Memory B cell (primary cell): ENCODE data around the gene TBCE.
"Not testable (repeated sequence)": the region's sequence is repeated elsewhere in the genome, so short reads cannot be mapped to it uniquely, and the experiment has no call there.

Experiments used
- ATAC-seq: fragments of 150-1000 bp; cut with Tn5 transposase; 2 replicates; pipeline ENCODE4 v1.10.0; 2021; ENCODE audit warnings: low read depth, mild to moderate bottlenecking, moderate library complexity
- DNase-seq, 2 donors: peaks; one replicate each; pipeline ENCODE4 v3.0.0; 2022; ENCODE audit warnings: low spot score in 2 of 2
- H3K27ac Mint-ChIP-seq: one replicate; pipeline ENCODE4 v1.8.0; 2022; ENCODE audit warnings: mild to moderate bottlenecking, moderate library complexity, mixed read lengths
- H3K27me3 Mint-ChIP-seq: one replicate; pipeline ENCODE4 v1.8.0; 2022; ENCODE audit warnings: mixed read lengths
- H3K36me3 Mint-ChIP-seq: one replicate; pipeline ENCODE4 v1.8.0; 2022; ENCODE audit warnings: mild to moderate bottlenecking, mixed read lengths
- H3K4me1 Mint-ChIP-seq: one replicate; pipeline ENCODE4 v1.8.0; 2022; ENCODE audit warnings: mixed read lengths
- H3K4me3 Mint-ChIP-seq: one replicate; pipeline ENCODE4 v1.8.0; 2022; ENCODE audit warnings: mild to moderate bottlenecking, moderate library complexity, mixed read lengths
- H3K9me3 Mint-ChIP-seq: one replicate; pipeline ENCODE4 v1.8.0; 2022; ENCODE audit warnings: mixed read lengths

TBCE gene

GRCh38 chr1:235465066-235465465 is 97.8 kb downstream of the TBCE start:
- no peak for DNase-seq
- H3K4me3 Mint-ChIP-seq: no peak overlapping the region
- peaks cover 12% of the 10 kb centered on the region for H3K36me3 Mint-ChIP-seq
- no peak for ATAC-seq
- H3K27me3 Mint-ChIP-seq: no peaks in the 10 kb centered on the region
- peaks cover 5% of the 10 kb centered on the region for H3K4me1 Mint-ChIP-seq
- no peak overlapping the region for H3K27ac Mint-ChIP-seq
- H3K9me3 Mint-ChIP-seq: no peaks in the 10 kb centered on the region

GRCh38 chr1:235468004-235468403 is 100.8 kb downstream of the TBCE start:
- Mint-ChIP-seq H3K27ac (no peak overlapping the region), H3K4me1 (no peaks in the 10 kb centered on the region), H3K36me3 (peaks cover 16% of the 10 kb centered on the region), H3K27me3 (no peaks in the 10 kb centered on the region), H3K9me3 (no peaks in the 10 kb centered on the region), H3K4me3 (no peak overlapping the region)
- DNase-seq: no peak
- ATAC-seq: no peak

- Mint-ChIP-seq H3K9me3 (no peaks in the 10 kb centered on the region), H3K27me3 (no peaks in the 10 kb centered on the region), H3K27ac (no peak overlapping the region), H3K4me1 (no peaks in the 10 kb centered on the region), H3K36me3 (peaks cover 19% of the 10 kb centered on the region), H3K4me3 (no peak overlapping the region)
- ATAC-seq (no peak), DNase-seq (no peak)
Measured at GRCh38 chr1:235468970-235469369, 101.7 kb downstream of the TBCE start.

- H3K27me3 Mint-ChIP-seq, DNase-seq, H3K27ac Mint-ChIP-seq, H3K4me1 Mint-ChIP-seq, H3K4me3 Mint-ChIP-seq, H3K9me3 Mint-ChIP-seq, ATAC-seq: not testable (repeated sequence)
- H3K36me3 Mint-ChIP-seq: peaks cover 16% of the 10 kb centered on the region
Measured at GRCh38 chr1:235469897-235470296, 102.7 kb downstream of the TBCE start.

- ATAC-seq (no peak), DNase-seq (no peak)
- Mint-ChIP-seq H3K27ac (no peak overlapping the region), H3K36me3 (peaks cover 13% of the 10 kb centered on the region), H3K4me3 (no peak overlapping the region), H3K4me1 (no peaks in the 10 kb centered on the region), H3K9me3 (no peaks in the 10 kb centered on the region), H3K27me3 (no peaks in the 10 kb centered on the region)
Measured at GRCh38 chr1:235470741-235471439, 103.7 kb downstream of the TBCE start.

- Mint-ChIP-seq H3K9me3 (no peaks in the 10 kb centered on the region), H3K36me3 (peaks cover 15% of the 10 kb centered on the region), H3K4me1 (no peaks in the 10 kb centered on the region), H3K27me3 (no peaks in the 10 kb centered on the region), H3K4me3 (no peak overlapping the region), H3K27ac (no peak overlapping the region)
- no peak for ATAC-seq
- no peak for DNase-seq
Measured at GRCh38 chr1:235473806-235474205, 106.6 kb downstream of the TBCE start.

- DNase-seq (no peak), ATAC-seq (no peak)
- Mint-ChIP-seq H3K27ac (no peak overlapping the region), H3K36me3 (peaks cover 34% of the 10 kb centered on the region), H3K4me1 (no peaks in the 10 kb centered on the region), H3K4me3 (no peak overlapping the region), H3K27me3 (no peaks in the 10 kb centered on the region), H3K9me3 (peaks cover 5% of the 10 kb centered on the region)
Measured at GRCh38 chr1:235483090-235483489, 115.9 kb downstream of the TBCE start.

- H3K9me3 Mint-ChIP-seq: peaks cover 5% of the 10 kb centered on the region
- H3K27me3 Mint-ChIP-seq: no peaks in the 10 kb centered on the region
- no peak overlapping the region for H3K27ac Mint-ChIP-seq
- H3K36me3 Mint-ChIP-seq: peaks cover 23% of the 10 kb centered on the region
- H3K4me1 Mint-ChIP-seq: no peaks in the 10 kb centered on the region
- ATAC-seq (no peak), DNase-seq (no peak)
- no peak overlapping the region for H3K4me3 Mint-ChIP-seq
Measured at GRCh38 chr1:235485558-235485957, 118.3 kb downstream of the TBCE start.

- Mint-ChIP-seq H3K4me1 (no peaks in the 10 kb centered on the region), H3K27me3 (no peaks in the 10 kb centered on the region), H3K36me3 (peaks cover 22% of the 10 kb centered on the region), H3K9me3 (peaks cover 5% of the 10 kb centered on the region), H3K27ac (no peak overlapping the region), H3K4me3 (no peak overlapping the region)
- no peak for DNase-seq
- ATAC-seq: no peak
Measured at GRCh38 chr1:235486321-235486720, 119.1 kb downstream of the TBCE start.

GRCh38 chr1:235491644-235492043 is 124.4 kb downstream of the TBCE start:
- Mint-ChIP-seq H3K9me3 (no peaks in the 10 kb centered on the region), H3K36me3 (peaks cover 24% of the 10 kb centered on the region), H3K4me1 (no peaks in the 10 kb centered on the region), H3K27me3 (no peaks in the 10 kb centered on the region), H3K27ac (no peak overlapping the region), H3K4me3 (no peak overlapping the region)
- DNase-seq (no peak), ATAC-seq (no peak)

- peaks cover 25% of the 10 kb centered on the region for H3K36me3 Mint-ChIP-seq
- H3K9me3 Mint-ChIP-seq: no peaks in the 10 kb centered on the region
- H3K4me3 Mint-ChIP-seq: no peak overlapping the region
- ATAC-seq: no peak
- no peak overlapping the region for H3K27ac Mint-ChIP-seq
- DNase-seq: no peak
- no peaks in the 10 kb centered on the region for H3K4me1 Mint-ChIP-seq
- no peaks in the 10 kb centered on the region for H3K27me3 Mint-ChIP-seq
Measured at GRCh38 chr1:235494531-235494930, 127.3 kb downstream of the TBCE start.

GRCh38 chr1:235495030-235495429 is 127.8 kb downstream of the TBCE start:
- no peak for DNase-seq
- Mint-ChIP-seq H3K9me3 (no peaks in the 10 kb centered on the region), H3K4me3 (no peak overlapping the region), H3K27me3 (no peaks in the 10 kb centered on the region), H3K27ac (no peak overlapping the region), H3K36me3 (peaks cover 23% of the 10 kb centered on the region), H3K4me1 (no peaks in the 10 kb centered on the region)
- no peak for ATAC-seq

GRCh38 chr1:235495551-235495950 is 128.3 kb downstream of the TBCE start:
- no peak overlapping the region for H3K4me3 Mint-ChIP-seq
- H3K9me3 Mint-ChIP-seq: no peaks in the 10 kb centered on the region
- no peak for ATAC-seq
- no peak overlapping the region for H3K27ac Mint-ChIP-seq
- H3K27me3 Mint-ChIP-seq: no peaks in the 10 kb centered on the region
- peaks cover 23% of the 10 kb centered on the region for H3K36me3 Mint-ChIP-seq
- no peaks in the 10 kb centered on the region for H3K4me1 Mint-ChIP-seq
- no peak for DNase-seq

GRCh38 chr1:235500971-235501540 is 133.8 kb downstream of the TBCE start:
- Mint-ChIP-seq H3K36me3 (peaks cover 2% of the 10 kb centered on the region), H3K27ac (no peak overlapping the region), H3K4me1 (peaks cover 15% of the 10 kb centered on the region), H3K27me3 (no peaks in the 10 kb centered on the region), H3K4me3 (no peak overlapping the region), H3K9me3 (no peaks in the 10 kb centered on the region)
- ATAC-seq (no peak), DNase-seq (no peak)
